Vagina (tissue), 2 donors: ENCODE measurements around the gene ARRDC4.

Experiments used
- CTCF ChIP-seq, 3 experiments: fragments of 450-650 bp in 2 of 3; fragments of 200-600 bp in 1 of 3; sonication (generic) in 1 of 3; IDR thresholded peaks; one replicate each; pipeline ENCODE4 v1.5.1; 2017 to 2019; ENCODE audit warnings: antibody characterized with exemption in 3 of 3, mild to moderate bottlenecking in 2 of 3, moderate library complexity in 2 of 3
- POLR2A ChIP-seq, 2 donors: fragments of 450-650 bp; IDR thresholded peaks; one replicate each; pipeline ENCODE4 v1.6.1; 2017; ENCODE audit warnings: antibody characterized with exemption in 2 of 2, mild to moderate bottlenecking in 2 of 2, moderate library complexity in 2 of 2

GRCh38 chr15:98000249-98001203 is 40.0 kb downstream of the ARRDC4 start:
- TF ChIP-seq CTCF (IDR thresholded peaks at IDR 0.05) (no peak), POLR2A (IDR thresholded peaks at IDR 0.05) (no peak)
